ENCODE results near the gene GABRR1.

The GABRR1 gene

GRCh38 chr6:89217299-89217910 is at the start of gene GABRR1:
Gene GABRR1, minus strand, starts transcription at chr6:89217358. Its CDS starts 36 bp downstream, at chr6:89217322.
- DNase-seq (ENCODE audit: low read depth): peak; percentile 34
- TF ChIP-seq CTCF (conservative IDR thresholded peaks at IDR 0.05; ENCODE audit: control insufficient read depth, insufficient read depth, low read depth, low read length): no peak

GRCh38 chr6:89264296-89264695 is 47.1 kb upstream of the GABRR1 start:
- H3K4me3 ChIP-seq (ENCODE audit: control insufficient read depth, low read depth, low read length): no peak overlapping the region
- DNase-seq (ENCODE audit: low read depth): no peak

More at GRCh38 chr6:89217299-89217910, at the start of gene GABRR1:
- H3K4me3 ChIP-seq (ENCODE audit: control insufficient read depth, low read depth, low read length): no peak within 1 kb of the TSS

GRCh38 chr6:89260832-89261231 is 43.7 kb upstream of the GABRR1 start:
- no peak overlapping the region for H3K4me3 ChIP-seq (ENCODE audit: control insufficient read depth, low read depth, low read length)
- DNase-seq (ENCODE audit: low read depth): no peak
- no peak for TF ChIP-seq CTCF (conservative IDR thresholded peaks at IDR 0.05; ENCODE audit: control insufficient read depth, insufficient read depth, low read depth, low read length)

More at GRCh38 chr6:89264296-89264695, 47.1 kb upstream of the GABRR1 start:
- TF ChIP-seq CTCF (conservative IDR thresholded peaks at IDR 0.05; ENCODE audit: control insufficient read depth, insufficient read depth, low read depth, low read length): no peak

- no peak for DNase-seq (ENCODE audit: low read depth)
- no peak overlapping the region for H3K4me3 ChIP-seq (ENCODE audit: control insufficient read depth, low read depth, low read length)
- TF ChIP-seq CTCF (conservative IDR thresholded peaks at IDR 0.05; ENCODE audit: control insufficient read depth, insufficient read depth, low read depth, low read length): no peak
Measured at GRCh38 chr6:89260310-89260709, 43.2 kb upstream of the GABRR1 start.

- no peak for TF ChIP-seq CTCF (conservative IDR thresholded peaks at IDR 0.05; ENCODE audit: control insufficient read depth, insufficient read depth, low read depth, low read length)
- DNase-seq (ENCODE audit: low read depth): no peak
- no peak overlapping the region for H3K4me3 ChIP-seq (ENCODE audit: control insufficient read depth, low read depth, low read length)
Measured at GRCh38 chr6:89258912-89259311, 41.8 kb upstream of the GABRR1 start.

- no peak for TF ChIP-seq CTCF (conservative IDR thresholded peaks at IDR 0.05; ENCODE audit: control insufficient read depth, insufficient read depth, low read depth, low read length)
- no peak for DNase-seq (ENCODE audit: low read depth)
- H3K4me3 ChIP-seq (ENCODE audit: control insufficient read depth, low read depth, low read length): no peak overlapping the region
Measured at GRCh38 chr6:89257781-89258180, 40.6 kb upstream of the GABRR1 start.

- H3K4me3 ChIP-seq (ENCODE audit: control insufficient read depth, low read depth, low read length): no peak overlapping the region
- TF ChIP-seq CTCF (conservative IDR thresholded peaks at IDR 0.05; ENCODE audit: control insufficient read depth, insufficient read depth, low read depth, low read length): no peak
- DNase-seq (ENCODE audit: low read depth): no peak
Measured at GRCh38 chr6:89257346-89257745, 40.2 kb upstream of the GABRR1 start.

All from fibroblast of mammary gland (primary cell).